H1 (cell line): ENCODE results near the gene HAND1. TPM values are rescaled to one million over a fixed set of nuclear protein-coding genes. Genes with fewer than 3 reads are reported as not detected.

ENCODE experiments used
- ASH2L ChIP-seq: fragments of 200-600, 300-600 bp; sonication (generic); IDR thresholded peaks from one replicate; pipeline ENCODE4 v1.7.1; 2017; ENCODE audit warnings: low read length
- CTBP2 ChIP-seq: IDR thresholded peaks from 2 replicates; pipeline ENCODE4 v1.7.0; 2011; ENCODE audit warnings: borderline replicate concordance, mild to moderate bottlenecking, moderate library complexity, mixed read lengths, low read length; ENCODE audit not compliant: insufficient read depth, insufficient read length
- RXRA ChIP-seq: IDR thresholded peaks from 2 replicates; pipeline ENCODE4 v1.6.1; 2011; ENCODE audit warnings: low read depth, mild to moderate bottlenecking, low read length, moderate library complexity; ENCODE audit not compliant: insufficient read depth
- SAP30 ChIP-seq: fragments of 300-600 bp; sonication (generic); IDR thresholded peaks from 2 replicates; pipeline ENCODE4 v1.7.1; 2012; ENCODE audit warnings: low read length, moderate library complexity, mild to moderate bottlenecking, inconsistent platforms; ENCODE audit not compliant: insufficient read depth, insufficient replicate concordance
- polyA plus RNA-seq, 7 experiments: library from polyadenylated mRNA; depleted of rRNA in 3 of 7; stranded (reverse) in 5 of 7; unstranded in 2 of 7; fragments of >200 nt in 5 of 7; fragments of 200-250 nt in 2 of 7; gene quantifications; 1 replicate in 5 of 7; 2 replicates in 1 of 7; 4 replicates in 1 of 7; pipeline versions ENCODE4 v1.2.1 to v1.2.3, GENCODE V29; 2011 to 2013; ENCODE audit warnings: missing spikeins in 2 of 7, mixed read lengths in 2 of 7
- total RNA-seq: library from RNA; stranded (reverse); fragmentation: NEBNext Ultra II Directional; extraction: Animal tissue kit (Norgen Biotek cat#: 25700); gene quantifications from 2 replicates; pipeline ENCODE4 v1.2.1, GENCODE V29; 2021

Gene HAND1
- total and polyA plus RNA-seq, 2 of the 8 experiments (the other 6 are each of a cell fraction or from before 2014, with no cell fraction given) = 0.06 TPM; not detected in 1

GRCh38 chr5:154444556-154445421 is 33.2 kb downstream of the HAND1 start (continued):
- TF ChIP-seq RXRA (no peak), ASH2L (peak; percentile 21), SAP30 (peak; percentile 31), CTBP2 (peak; percentile 83)
